ENCODE measurements around the gene XAGE3.
"Not testable (repeated sequence)": the region's sequence is repeated elsewhere in the genome, so short reads cannot be mapped to it uniquely, and the experiment has no call there.

XAGE3 gene, protein sequence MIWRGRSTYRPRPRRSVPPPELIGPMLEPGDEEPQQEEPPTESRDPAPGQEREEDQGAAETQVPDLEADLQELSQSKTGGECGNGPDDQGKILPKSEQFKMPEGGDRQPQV

DNA sequence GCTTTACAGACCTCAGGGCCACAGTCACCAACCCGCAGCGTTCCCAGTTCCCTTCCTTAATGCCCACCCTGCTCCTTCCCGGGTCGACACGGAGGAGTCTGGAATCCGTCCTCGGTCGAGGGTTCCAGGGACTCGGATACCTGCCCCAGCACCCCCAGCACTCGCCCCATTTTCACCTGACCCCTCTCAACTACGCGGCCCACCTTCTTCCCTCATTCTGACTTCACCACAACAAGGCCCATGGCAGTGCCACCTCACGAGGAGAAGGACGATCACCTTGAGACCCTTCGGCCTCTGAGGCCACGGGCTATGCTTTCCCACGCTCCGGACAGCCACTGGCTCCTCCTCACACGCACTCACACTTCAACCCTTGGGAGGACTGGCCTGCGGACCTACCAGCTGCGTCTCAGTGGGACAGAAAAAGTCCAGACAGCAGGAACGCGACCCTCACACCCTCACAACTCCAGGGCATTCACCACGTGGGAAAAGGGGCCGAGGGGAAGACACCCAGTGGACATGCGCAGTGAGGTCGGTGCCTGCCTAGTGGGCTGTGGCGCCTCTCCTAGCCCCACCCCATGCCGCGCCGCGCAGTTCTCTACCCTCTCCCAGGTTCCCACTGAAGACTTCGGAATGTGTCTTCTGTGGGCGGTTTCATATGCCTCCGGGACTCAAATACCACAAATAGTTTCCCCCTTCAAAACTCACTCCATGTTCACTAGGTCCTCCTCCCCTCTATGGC lies at the start of gene XAGE3:
Gene XAGE3 (minus strand): TSS at position 474 of the 739 bp plus-strand sequence. CDS start 950 bp downstream, outside the sequence.
- no peak for DNase-seq (ENCODE audit: low spot score)

DNA sequence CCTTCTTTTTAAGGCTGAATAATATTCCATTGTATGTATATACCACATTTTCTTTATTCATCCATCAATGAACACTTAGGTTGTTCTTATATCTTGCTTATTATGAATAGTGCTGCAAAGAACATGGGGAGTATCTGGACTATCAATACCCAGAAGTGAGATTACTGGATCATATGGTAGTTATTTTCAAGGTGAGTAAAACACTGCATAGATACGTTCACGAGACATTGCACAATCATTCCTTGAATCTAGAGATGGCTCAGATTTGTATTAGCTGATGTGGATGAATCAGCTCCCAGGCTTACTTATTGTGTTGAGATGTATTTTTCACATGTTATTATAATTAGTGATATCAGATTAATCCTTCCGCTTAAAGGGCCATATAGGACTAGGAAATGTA lies 46.8 kb upstream of the XAGE3 start:
- not testable (repeated sequence) for DNase-seq (ENCODE audit: low spot score)

DNA sequence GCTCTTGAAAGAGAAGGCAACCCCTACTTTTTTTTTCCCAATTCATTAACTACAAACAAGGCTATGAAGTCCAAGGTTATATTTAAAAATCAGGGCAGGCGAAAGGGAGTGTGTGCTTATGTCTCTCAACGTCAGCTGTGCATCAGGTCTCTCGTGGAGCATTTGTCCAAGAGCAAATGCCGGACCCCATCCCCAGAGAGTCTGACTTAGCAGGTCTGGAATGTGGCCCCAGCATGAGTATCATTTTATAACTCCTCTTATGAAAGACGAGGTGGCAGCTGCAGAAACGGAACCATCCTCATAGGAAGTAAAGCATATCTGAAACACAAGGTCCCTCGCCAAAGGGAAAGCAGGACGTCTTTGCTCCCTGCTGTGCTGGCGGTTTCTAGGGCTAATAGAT lies 45.8 kb upstream of the XAGE3 start:
- DNase-seq (ENCODE audit: low spot score) = not testable (repeated sequence)

DNA sequence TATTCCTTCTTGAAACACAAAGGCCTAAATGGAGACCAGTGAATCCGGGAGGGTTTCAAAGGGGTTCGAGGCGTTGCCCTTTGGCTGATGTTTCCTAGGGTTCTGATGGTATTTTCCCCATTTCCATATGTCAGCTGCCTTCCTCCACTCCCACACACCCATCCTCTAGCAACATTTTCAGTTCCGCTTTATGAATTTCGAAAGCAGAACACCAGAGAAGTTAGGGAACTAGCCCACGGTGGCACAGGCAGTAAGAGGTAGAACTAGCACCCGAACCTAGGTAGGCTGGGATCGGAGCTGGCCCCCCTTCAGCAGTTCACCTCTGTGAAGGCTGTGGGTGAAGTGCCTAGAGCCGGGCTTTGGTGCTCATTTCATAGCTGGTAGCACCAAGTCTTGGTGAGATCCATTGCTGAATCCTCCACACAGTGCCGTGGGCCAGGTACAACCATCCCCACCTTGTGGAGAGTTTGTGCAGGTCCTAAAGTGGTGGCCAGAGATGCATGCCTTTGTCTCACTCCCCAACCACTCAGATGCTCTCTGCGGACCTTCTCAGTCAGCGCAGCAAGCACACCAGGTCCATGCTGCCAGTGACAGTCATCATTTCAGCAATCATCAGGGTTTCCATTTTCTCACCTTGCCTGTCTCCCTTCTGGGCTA lies 41.6 kb upstream of the XAGE3 start:
- DNase-seq (ENCODE audit: low spot score) = not testable (repeated sequence)

DNA sequence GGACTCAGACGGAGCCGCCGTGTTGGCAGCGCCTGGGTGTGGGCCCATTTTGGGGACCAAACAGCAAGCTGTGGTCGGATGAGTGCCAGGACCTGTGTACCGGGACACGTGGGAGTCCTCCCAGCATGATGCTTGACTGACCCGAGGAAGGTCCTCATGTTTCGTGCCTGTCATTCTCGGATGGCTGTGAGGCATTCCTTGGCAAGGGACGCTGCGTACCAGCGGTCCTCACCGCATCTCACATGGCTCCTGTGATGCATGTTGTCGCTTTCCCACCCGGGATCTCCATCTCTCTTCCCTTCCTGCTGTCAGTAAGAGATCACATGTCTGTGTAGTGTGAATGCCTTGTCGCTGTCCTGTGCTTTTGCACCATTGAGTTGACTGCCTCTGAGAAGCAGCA lies 40.0 kb upstream of the XAGE3 start:
- not testable (repeated sequence) for DNase-seq (ENCODE audit: low spot score)

DNA sequence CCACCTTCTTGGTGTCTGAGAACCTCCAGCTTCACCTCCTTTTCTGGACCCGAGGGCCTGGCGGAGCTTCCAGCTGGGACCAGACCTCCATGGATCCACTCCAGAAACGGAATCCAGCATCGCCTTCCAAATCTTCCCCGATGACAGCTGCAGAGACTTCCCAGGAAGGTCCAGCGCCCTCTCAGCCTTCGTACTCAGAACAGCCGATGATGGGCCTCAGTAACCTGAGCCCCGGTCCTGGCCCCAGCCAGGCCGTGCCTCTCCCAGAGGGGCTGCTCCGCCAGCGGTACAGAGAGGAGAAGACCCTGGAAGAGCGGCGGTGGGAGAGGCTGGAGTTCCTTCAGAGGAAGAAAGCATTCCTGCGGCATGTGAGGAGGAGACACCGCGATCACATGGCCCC lies 39.3 kb upstream of the XAGE3 start:
- DNase-seq (ENCODE audit: low spot score) = not testable (repeated sequence)

DNA sequence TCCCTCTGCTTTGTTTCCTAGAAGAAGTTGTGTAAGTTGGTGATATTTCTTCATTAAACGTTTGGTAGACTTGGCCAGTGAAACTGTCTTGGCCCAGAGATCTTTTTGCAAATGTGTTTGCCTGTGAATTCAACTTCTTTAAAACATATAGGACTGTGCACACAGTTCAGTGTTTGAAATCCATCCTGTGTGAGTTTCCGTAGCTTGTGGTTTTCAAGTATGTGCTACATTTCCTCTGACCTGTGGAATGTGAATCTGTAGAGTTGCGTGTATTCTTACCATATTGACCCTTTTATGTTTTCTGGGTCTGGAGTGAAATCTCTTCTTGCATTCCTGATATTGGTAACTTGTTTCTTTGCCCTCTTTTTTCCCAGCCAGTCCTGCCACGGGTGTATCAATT lies 38.2 kb upstream of the XAGE3 start:
- DNase-seq (ENCODE audit: low spot score) = not testable (repeated sequence)

DNA sequence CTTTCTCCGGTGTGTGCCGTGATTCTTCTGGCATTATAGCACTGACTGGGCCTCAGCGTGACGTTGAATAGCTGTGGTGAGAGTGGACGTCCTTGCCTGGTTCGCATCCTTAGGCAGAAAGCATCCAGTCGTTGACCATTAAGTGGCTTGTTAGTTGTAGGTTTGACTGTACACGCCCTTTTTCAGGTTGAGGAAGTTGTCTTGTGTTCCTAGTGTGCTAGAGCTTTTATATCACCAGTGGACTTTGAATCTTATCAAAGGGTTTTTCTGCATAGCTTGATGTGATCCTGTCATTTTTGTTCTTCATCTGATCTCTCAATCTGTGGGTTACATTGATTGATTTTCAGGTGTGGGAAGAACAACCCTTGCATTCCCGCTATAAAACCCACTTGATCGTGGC lies 37.6 kb upstream of the XAGE3 start:
- not testable (repeated sequence) for DNase-seq (ENCODE audit: low spot score)

DNA sequence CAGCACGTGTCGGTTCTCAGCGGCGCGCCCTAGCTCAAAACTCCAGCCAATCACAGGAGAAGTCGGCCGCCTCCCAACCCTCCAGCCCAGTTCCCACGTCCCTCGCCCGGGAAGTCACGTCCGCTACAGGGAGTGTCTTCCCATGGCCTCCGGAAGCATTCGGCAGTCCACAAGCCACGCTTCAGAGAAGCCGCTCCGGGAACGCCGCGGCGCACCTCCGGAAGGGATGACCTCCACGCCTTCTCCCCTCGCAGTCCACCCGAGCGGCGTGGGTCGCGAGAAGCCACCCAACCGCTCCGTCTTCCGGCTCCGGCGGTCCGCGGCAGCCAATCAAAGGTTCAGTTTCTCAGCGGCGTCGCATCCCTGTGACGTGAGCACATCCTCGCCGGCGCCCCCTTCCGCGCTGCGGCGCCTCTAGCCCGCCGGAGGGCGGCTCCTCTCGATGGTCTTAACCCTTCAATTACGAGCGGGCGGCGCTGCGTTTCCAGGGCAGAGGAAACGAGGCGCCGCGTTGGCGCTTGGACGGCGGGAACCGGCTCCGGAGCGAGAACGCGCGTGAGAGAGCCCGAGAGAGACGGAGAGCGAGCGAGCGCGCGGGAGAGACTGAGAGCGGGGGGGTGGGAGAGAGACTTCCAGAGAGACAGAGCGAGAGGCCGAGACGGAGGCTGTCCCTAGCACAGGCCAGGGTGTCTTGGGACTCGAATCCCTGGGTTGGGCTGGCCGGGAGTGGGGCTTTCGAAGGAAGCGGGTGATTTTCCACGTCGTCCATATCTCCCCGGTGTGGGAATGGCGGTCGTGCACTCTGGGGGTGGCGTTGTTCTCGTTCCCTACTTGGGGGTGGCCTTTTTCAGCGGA lies 29.2 kb upstream of the XAGE3 start, which contains the start of gene FAM156B:
Gene FAM156B (plus strand): TSS at position 476 of the 855 bp plus-strand sequence. CDS start 9,896 bp downstream, outside the sequence.
- DNase-seq (ENCODE audit: low spot score) = not testable (repeated sequence)

DNA sequence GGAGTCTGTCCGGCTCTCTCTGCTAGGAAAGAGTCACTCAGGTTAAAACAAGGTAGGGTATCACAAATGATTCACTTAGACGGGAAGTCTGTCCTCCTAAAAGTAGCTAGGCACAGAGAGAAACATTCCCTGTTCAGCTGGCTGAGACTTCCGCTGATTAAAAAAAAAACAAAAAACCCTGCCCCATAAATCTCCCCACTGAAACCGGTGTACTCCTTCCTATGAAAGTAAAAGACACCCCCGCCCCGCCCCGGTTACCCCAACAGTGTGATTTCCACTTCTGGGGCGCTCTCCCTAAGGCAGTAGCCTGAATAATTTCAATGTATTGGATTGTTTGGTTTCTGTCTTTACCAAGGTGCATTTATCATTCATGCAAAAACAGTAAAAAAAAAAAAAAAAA lies 28.6 kb upstream of the XAGE3 start:
- DNase-seq (ENCODE audit: low spot score) = not testable (repeated sequence)

DNA sequence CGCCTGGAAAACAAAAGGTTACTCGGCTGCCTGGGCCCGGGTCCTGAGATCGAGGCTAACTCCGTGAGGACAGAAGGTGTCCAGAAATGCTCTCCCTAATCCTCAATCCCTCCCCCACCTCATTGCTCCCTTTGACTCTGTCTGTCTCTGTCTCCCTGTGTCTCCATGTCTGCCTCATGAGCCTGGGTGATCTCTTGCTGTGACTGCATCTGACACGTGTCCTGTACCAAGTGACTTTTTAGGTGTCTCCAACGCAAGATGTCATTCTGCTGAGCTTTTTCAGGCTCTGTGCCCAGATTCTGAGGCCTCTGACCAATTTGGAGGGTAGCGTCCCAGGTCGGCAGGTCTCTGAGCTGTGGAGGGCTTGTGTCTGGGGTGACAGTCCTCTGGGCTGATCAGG lies 20.2 kb upstream of the XAGE3 start:
- DNase-seq (ENCODE audit: low spot score) = not testable (repeated sequence)

DNA sequence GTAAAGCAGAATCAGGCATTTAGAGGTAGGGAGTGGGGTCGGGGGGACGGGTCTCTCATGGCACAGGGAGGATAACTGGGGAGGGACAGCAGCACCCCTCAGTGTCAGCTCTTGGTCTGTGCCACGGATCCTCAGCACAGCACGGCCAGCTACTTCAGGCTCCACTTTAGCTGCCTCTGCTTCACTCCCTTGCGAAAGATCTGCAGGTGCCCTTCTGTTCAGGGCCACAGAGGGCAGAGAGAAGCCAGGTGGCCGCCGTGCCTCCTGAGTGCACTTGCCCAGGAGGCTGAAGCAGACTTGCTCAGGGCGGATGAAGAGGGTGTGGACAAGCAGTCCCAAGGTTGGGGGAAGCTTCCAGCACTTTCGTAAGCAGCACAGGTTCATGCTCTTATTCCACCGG lies 19.6 kb upstream of the XAGE3 start:
- not testable (repeated sequence) for DNase-seq (ENCODE audit: low spot score)

DNA sequence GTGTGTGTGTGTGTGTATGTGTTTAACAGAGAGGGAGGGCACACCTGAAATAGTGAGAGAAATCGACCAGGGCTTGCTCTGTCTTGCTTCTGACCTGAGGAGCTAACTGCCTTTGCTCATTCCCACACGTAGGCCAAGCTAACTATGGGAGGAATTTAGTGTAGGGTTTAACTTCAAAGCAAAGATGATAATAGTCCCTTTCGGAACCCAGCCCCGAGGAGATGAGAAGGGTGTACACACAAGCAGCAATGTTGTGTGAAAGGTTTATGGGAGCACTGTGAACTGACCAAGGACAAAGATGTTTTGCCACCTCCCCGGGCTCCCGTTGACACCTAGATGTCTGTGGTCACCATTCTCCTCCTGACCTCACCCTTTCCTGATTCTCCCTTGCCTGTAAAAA lies 8.5 kb upstream of the XAGE3 start:
- not testable (repeated sequence) for DNase-seq (ENCODE audit: low spot score)

DNA sequence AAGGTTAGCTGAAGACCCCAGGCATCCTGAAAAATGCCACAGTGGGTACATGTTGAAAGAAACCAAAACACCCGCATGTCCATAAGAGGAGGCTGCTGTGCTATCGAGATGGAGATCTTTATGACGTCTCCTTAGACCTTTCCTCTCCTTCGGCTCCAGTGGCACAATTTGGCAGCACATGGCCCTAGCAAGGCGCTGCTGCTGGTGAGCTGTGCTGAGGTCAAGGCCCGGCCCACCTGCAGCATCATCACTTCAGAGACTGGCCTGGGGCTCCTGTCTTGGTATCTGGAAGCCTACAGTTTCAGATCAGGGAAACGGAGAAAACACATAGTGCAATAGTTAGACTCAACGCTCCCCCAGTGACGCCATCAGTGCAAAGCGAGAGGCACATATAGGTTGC lies 7.6 kb upstream of the XAGE3 start:
- not testable (repeated sequence) for DNase-seq (ENCODE audit: low spot score)

DNA sequence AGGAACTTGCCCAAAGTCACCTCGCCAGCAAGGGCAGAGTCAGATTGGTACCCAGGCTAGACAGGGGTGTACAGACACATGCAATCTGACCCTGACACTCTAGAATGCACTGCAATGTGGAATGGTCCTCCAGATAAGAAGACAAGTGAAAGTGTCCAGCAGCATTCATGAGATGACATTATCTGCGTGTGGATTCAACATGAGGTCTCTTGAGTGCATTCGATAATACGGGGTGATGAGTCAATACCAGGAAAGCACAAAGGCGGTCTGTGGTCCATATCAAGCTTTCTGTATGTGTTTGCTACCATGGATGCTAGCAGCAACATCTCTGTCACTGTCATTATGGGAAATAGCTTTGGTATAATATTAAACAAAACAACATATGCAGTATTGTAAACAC lies 6.8 kb upstream of the XAGE3 start:
- DNase-seq (ENCODE audit: low spot score) = no peak

DNA sequence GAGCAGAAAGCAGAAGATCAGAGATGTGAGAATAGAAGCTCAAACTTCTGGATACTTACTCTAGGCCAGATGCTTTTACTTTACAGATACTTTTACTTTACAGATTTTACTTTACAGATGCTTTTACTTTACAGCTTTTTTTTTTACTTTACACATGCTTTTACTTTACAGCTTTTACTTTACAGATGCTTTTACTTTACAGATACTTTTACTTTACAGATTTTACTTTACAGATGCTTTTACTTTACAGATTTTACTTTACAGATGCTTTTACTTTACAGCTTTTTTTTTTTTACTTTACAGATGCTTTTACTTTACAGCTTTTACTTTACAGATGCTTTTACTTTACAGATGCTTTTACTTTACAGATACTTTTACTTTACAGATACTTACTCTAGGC lies 5.9 kb upstream of the XAGE3 start:
- not testable (repeated sequence) for DNase-seq (ENCODE audit: low spot score)

DNA sequence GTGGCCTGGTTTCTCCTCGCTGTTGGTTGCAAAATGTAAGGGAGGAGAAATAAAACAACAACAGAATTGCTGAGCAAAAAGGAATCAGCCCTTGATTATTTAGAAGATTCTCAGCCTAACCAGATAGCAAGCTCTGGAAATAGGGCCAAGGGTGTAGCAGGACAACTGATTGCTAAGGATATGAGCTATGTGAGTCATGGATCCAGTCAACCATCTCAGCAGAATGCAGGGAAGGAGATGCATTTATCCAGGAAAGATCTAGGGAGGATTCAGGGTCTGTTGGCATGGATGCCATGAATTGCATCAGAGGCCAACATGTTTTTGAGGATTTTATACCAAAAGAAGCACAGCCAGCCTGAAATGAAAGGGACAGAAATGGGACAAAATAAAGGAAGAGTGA lies 2.2 kb upstream of the XAGE3 start:
- DNase-seq (ENCODE audit: low spot score) = no peak

DNA sequence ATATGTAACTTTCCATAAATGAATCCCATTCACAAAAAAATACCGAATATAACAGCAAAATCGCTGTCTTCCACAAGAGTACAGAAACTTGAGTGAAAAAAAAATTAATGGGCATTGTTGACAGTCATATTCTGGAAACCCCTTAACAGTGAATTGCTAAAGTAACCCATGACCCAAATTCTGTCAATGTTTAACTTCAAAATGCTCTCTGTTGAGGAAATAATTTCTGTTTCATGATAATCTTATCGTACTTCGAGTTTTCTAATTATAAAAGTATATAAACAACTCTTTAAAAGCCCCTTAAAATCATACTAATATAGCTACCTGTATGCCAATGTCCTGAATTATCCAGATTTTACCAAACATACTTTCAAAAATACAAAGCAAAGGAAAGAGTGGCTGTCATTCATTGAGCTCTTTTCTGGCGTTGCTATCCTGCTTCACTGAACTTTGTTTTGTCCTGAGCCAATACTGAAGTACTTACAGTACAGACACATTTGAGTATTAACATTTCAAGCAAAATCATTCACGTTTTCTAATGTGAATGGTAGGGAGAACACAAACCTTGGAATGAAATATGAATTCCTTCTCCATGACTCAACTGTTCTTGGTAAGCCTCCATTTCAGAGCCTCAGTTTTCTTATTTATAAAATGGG lies 2.4 kb downstream of the XAGE3 start:
- no peak for DNase-seq (ENCODE audit: low spot score)

DNA sequence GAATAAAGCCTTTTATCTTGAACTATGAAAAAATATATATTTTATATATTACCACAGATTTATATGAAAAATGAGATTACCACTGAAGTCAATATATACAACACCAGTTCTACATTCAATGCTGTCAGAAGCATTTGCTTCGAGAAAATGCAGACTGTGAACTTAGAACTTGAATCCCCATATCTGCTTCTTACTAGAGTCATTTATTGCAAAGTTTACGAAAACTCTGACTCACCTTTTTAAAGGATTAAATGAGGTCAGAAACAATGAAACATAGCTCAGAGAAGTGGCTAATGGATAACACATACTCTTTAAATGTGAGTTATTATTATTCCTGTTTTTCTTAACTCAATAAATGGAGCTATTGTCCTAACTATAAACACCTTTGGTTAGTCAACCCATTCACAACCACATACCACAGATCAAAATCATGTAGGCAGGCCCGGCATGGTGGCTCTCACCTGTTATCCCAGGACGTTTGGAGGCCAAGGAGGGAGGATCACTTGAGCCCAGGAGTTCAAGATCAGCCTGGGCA lies 10.8 kb downstream of the XAGE3 start:
- not testable (repeated sequence) for DNase-seq (ENCODE audit: low spot score)

DNA sequence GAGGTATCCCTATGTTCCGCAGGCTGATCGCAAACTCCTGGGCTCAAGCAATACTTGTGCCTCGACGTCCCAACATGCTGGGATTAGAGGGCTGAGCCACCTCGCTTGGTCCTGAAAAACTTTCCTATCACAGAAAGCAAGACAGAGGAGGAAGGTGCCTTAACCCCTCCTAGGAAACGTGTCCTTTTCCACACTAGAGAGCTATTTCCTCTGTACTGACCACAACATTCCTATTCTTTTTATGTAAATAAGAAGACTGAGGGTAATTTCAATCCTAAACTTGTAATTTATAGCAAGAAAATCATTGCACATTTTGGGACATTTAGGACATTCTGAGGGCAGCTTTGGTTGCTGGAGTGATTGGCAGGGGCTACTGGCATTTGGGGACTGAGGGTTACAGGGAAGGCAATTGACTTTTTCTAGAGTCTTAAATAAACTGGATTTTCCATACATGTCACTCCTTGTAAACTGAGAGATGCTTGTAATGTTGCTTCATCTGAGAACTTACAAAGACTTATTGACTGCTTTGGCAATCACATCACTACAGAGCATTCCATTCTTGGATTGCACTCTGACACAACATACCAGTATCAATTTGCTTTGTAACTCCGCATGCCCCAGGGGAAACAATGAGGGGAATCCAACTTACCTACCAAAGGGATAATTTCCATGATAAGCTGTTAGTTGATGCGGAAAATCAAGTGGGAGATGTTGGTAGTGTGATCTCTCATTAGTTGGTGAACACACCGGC lies 15.6 kb downstream of the XAGE3 start:
- DNase-seq (ENCODE audit: low spot score) = no peak

DNA sequence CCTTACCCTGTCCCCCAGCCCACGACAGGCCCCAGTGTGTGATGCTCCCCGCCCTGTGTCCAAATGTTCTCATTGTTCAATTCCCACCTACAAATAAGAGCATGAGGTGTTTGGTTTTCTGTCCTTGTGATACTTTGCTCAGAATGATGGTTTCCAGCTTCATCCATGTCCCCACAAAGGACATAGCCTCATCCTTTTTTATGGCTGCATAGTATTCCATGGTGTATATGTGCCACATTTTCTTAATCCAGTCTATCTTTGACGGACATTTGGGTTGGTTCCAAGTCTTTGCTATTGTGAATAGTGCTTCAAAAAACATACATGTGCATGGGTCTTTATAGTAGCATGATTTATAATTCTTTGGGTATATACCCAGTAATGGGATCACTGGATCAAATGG lies 24.3 kb downstream of the XAGE3 start:
- not testable (repeated sequence) for DNase-seq (ENCODE audit: low spot score)

Measured in D341Med (cell line).